GM12872 (cell line): ENCODE data around the gene ABI2.

Source experiments
- CTCF ChIP-seq: IDR thresholded peaks from 3 replicates; pipeline ENCODE4 v1.5.1; 2011; ENCODE audit warnings: low read depth, mild to moderate bottlenecking, low read length, moderate library complexity; ENCODE audit not compliant: insufficient read depth

The ABI2 gene

GRCh38 chr2:203361495-203361894, 33.3 kb downstream of the ABI2 start:
- no peak for TF ChIP-seq CTCF

- no peak for TF ChIP-seq CTCF
Observed at GRCh38 chr2:203361922-203362321, 33.7 kb downstream of the ABI2 start.

- no peak for TF ChIP-seq CTCF
Observed at GRCh38 chr2:203366639-203367466, 38.7 kb downstream of the ABI2 start.

GRCh38 chr2:203376173-203376572, 48.0 kb downstream of the ABI2 start:
- TF ChIP-seq CTCF: no peak

- no peak for TF ChIP-seq CTCF
Observed at GRCh38 chr2:203379156-203379555, 51.0 kb downstream of the ABI2 start.

GRCh38 chr2:203383038-203383437, 54.8 kb downstream of the ABI2 start:
- TF ChIP-seq CTCF: no peak

GRCh38 chr2:203394519-203395227, 66.5 kb downstream of the ABI2 start:
- no peak for TF ChIP-seq CTCF
